Neural cell (in vitro differentiated cells): ENCODE results near the gene ALDH4A1.

Experiments used
- CTCF ChIP-seq: fragments of 450-650 bp; IDR thresholded peaks from 2 replicates; pipeline ENCODE4 v1.5.1; 2014; ENCODE audit warnings: antibody characterized with exemption, mild to moderate bottlenecking, moderate library complexity; ENCODE audit not compliant: poor library complexity, severe bottlenecking
- EP300 ChIP-seq: fragments of 450-650 bp; conservative IDR thresholded peaks from 2 replicates; pipeline ENCODE4 v1.6.1; 2014; ENCODE audit warnings: antibody characterized with exemption, mild to moderate bottlenecking, moderate library complexity; ENCODE audit not compliant: poor library complexity, severe bottlenecking
- EZH2 ChIP-seq: fragments of 200-600, 300-800 bp; shearing (Covaris generic), sonication (generic); IDR thresholded peaks from 2 replicates; pipeline ENCODE4 v1.6.1; 2014; ENCODE audit warnings: antibody characterized with exemption, low read length, borderline replicate concordance, mild to moderate bottlenecking; ENCODE audit not compliant: insufficient read depth, poor library complexity, severe bottlenecking
- TAF1 ChIP-seq: IDR thresholded peaks from 2 replicates; pipeline ENCODE4 v1.6.1; 2012; ENCODE audit warnings: low read depth
- TF ChIP-seq, protein P1 (sequence below): IDR thresholded peaks from 2 replicates; pipeline ENCODE4 v1.6.1; 2012; ENCODE audit warnings: borderline replicate concordance

GRCh38 chr1:18903291-18903756 lies 969 bp upstream of the ALDH4A1 start:
- TF ChIP-seq CTCF (no peak), EP300 (no peak), EZH2 (no peak), TAF1 (no peak)
- TF ChIP-seq, protein P1, sequence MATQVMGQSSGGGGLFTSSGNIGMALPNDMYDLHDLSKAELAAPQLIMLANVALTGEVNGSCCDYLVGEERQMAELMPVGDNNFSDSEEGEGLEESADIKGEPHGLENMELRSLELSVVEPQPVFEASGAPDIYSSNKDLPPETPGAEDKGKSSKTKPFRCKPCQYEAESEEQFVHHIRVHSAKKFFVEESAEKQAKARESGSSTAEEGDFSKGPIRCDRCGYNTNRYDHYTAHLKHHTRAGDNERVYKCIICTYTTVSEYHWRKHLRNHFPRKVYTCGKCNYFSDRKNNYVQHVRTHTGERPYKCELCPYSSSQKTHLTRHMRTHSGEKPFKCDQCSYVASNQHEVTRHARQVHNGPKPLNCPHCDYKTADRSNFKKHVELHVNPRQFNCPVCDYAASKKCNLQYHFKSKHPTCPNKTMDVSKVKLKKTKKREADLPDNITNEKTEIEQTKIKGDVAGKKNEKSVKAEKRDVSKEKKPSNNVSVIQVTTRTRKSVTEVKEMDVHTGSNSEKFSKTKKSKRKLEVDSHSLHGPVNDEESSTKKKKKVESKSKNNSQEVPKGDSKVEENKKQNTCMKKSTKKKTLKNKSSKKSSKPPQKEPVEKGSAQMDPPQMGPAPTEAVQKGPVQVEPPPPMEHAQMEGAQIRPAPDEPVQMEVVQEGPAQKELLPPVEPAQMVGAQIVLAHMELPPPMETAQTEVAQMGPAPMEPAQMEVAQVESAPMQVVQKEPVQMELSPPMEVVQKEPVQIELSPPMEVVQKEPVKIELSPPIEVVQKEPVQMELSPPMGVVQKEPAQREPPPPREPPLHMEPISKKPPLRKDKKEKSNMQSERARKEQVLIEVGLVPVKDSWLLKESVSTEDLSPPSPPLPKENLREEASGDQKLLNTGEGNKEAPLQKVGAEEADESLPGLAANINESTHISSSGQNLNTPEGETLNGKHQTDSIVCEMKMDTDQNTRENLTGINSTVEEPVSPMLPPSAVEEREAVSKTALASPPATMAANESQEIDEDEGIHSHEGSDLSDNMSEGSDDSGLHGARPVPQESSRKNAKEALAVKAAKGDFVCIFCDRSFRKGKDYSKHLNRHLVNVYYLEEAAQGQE, result no peak
